Activated T-cell treated with anti-CD3 and anti-CD28 coated beads, Interleukin-2, amount 50 U/mL, for 24 hours (primary cell): Measurements from ENCODE around the gene GABRR2.

Source experiments
- DNase-seq: peaks from one replicate; pipeline ENCODE4 v3.0.0-alpha.2; 2020
- H3K27ac Mint-ChIP-seq: 2 replicates; pipeline ENCODE4 v1.8.0; 2020; ENCODE audit warnings: mild to moderate bottlenecking, mixed read lengths
- H3K27me3 Mint-ChIP-seq: 2 replicates; pipeline ENCODE4 v1.8.0; 2020; ENCODE audit warnings: mixed read lengths
- H3K36me3 Mint-ChIP-seq: 2 replicates; pipeline ENCODE4 v1.8.0; 2020; ENCODE audit warnings: low read depth, mixed read lengths
- H3K4me1 Mint-ChIP-seq: 2 replicates; pipeline ENCODE4 v1.8.0; 2020; ENCODE audit warnings: low read depth, mixed read lengths
- H3K4me3 Mint-ChIP-seq: 2 replicates; pipeline ENCODE4 v1.8.0; 2020; ENCODE audit warnings: mild to moderate bottlenecking, moderate library complexity, mixed read lengths
- H3K9me3 Mint-ChIP-seq: 2 replicates; pipeline ENCODE4 v1.8.0; 2020; ENCODE audit warnings: mixed read lengths

GABRR2 gene

DNA sequence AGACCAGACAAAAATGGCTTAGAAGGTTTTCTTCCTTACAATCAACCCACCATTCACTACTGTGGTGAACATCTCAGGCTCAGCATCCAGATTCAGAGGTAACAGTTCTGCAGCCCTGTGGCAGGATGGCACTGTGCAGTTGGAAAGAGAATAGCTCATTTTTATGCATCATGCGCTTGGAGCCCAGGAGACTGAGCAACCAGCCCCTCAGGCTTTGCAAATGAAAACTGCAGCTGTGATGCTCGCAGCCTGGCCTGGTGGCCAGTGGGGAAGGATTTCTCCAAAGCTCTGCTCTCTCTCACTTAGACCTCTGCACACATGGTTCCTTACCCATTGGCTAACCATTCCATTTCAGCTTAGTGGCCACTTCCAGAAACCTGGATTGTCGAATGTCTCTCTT, 45.8 kb downstream of the GABRR2 start:
- H3K4me1 Mint-ChIP-seq, result no peaks in the 10 kb centered on the region
- no peak overlapping the region for H3K27ac Mint-ChIP-seq
- H3K4me3 Mint-ChIP-seq, result no peak overlapping the region
- no peaks in the 10 kb centered on the region for H3K27me3 Mint-ChIP-seq
- DNase-seq, result no peak
- no peaks in the 10 kb centered on the region for H3K9me3 Mint-ChIP-seq
- no peaks in the 10 kb centered on the region for H3K36me3 Mint-ChIP-seq

DNA sequence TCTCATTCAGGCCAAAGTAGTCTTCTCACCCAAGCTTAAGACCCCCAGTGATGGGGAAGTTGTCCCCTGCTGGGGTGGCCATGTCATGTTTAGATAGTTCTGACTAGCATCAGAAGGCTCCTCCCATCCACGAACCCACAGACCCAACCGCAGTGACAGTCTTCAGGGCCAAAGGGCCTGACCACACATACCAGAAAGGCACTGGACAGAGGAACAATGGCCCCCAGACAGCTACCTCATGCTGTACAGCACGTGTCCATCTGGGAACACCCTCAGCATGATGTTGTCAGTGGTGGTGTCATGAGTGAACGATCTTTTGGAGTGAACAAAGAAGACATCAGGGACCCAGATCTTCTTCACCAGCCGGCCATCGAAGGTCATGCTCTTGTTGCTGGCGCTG, 46.3 kb downstream of the GABRR2 start:
- no peak for DNase-seq
- no peaks in the 10 kb centered on the region for H3K4me1 Mint-ChIP-seq
- H3K9me3 Mint-ChIP-seq, result no peaks in the 10 kb centered on the region
- H3K27me3 Mint-ChIP-seq, result no peaks in the 10 kb centered on the region
- H3K36me3 Mint-ChIP-seq, result no peaks in the 10 kb centered on the region
- H3K27ac Mint-ChIP-seq, result no peak overlapping the region
- no peak overlapping the region for H3K4me3 Mint-ChIP-seq

DNA sequence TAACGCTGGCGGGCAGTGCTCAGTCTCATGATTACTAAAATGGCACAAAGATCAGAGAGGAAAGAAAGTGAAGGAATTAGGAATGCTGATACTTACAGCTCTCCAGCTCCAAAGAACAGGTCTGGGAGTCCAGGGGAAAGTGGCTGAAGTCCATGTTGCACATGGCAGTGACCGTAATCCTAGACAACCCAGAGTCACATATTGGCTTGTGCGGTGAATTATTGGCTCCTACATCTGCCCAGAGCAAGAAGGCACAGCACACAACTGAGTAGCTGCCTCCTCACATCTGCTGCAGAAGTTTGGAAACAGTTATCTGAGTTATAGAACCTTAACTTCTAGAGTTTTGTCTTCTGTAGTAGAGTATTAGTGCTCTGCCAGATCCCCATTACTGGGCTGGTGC, 47.2 kb downstream of the GABRR2 start:
- no peaks in the 10 kb centered on the region for H3K27me3 Mint-ChIP-seq
- no peak overlapping the region for H3K4me3 Mint-ChIP-seq
- H3K36me3 Mint-ChIP-seq, result no peaks in the 10 kb centered on the region
- no peaks in the 10 kb centered on the region for H3K4me1 Mint-ChIP-seq
- no peaks in the 10 kb centered on the region for H3K9me3 Mint-ChIP-seq
- no peak for DNase-seq
- H3K27ac Mint-ChIP-seq, result no peak overlapping the region

DNA sequence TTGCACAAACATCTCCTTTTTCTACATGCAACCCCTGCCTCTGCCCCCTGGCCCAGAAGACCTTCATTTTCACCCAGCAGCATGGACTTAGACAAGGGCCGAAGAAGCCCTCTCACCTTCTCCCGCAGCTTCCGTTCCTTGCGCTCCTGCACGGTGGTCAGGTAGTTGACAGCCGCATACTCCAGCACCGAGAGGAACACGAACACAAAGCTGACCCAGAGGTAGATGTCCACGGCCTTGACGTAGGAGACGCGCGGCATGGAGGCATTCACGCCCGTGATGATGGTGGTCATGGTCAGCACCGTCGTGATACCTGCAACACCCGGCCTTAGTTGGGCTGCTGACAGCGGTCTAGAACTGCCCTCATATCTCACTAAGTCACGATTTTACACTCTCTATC, 50.8 kb downstream of the GABRR2 start:
- H3K4me3 Mint-ChIP-seq, result no peak overlapping the region
- H3K4me1 Mint-ChIP-seq, result peaks cover 3% of the 10 kb centered on the region
- DNase-seq, result no peak
- H3K27me3 Mint-ChIP-seq, result no peaks in the 10 kb centered on the region
- H3K36me3 Mint-ChIP-seq, result no peaks in the 10 kb centered on the region
- H3K27ac Mint-ChIP-seq, result no peak overlapping the region
- no peaks in the 10 kb centered on the region for H3K9me3 Mint-ChIP-seq

DNA sequence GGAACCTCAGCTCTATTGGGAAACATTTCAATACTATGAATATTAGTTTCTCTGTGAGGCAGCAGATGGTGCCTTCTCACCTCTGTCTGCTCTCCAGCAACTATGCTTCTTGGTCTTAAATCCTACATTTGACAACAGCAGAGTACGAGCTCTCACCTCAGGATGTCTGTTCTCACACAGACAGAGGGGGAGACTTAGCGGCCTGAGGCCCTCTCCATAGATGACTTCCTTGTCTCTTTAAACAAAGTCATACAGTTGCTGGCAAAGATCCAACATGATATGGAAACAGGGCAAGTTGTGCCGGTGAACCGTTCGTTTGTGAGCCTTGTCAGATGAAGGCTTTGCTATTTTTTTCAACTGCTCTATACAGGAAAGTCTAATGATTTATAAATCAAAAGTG, 54.3 kb downstream of the GABRR2 start:
- H3K4me3 Mint-ChIP-seq, result no peak overlapping the region
- H3K27ac Mint-ChIP-seq, result no peak overlapping the region
- H3K9me3 Mint-ChIP-seq, result no peaks in the 10 kb centered on the region
- no peaks in the 10 kb centered on the region for H3K36me3 Mint-ChIP-seq
- H3K4me1 Mint-ChIP-seq, result peaks cover 7% of the 10 kb centered on the region
- DNase-seq, result no peak
- no peaks in the 10 kb centered on the region for H3K27me3 Mint-ChIP-seq

DNA sequence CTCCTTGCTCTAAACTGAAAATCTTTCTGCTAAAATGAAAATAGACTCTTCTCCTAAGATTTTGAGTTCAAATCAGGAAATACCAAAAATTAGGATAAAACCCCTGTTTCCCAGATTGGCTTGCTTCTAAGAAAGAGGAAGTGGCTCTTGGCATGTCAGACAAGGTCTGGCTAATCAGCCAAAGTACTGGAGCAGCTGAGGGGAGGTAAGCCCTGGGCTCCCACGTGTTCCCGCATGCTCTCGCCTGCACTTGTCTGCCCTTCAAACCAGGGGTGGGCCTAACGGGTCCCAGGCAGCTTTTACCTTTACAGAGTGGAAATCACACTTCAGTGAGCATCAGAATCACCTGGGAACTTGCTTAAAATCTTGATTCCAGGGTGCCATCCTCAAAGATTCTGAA, 54.8 kb downstream of the GABRR2 start:
- Mint-ChIP-seq H3K4me3 (no peak overlapping the region), H3K9me3 (no peaks in the 10 kb centered on the region), H3K36me3 (no peaks in the 10 kb centered on the region), H3K27ac (no peak overlapping the region), H3K4me1 (peaks cover 7% of the 10 kb centered on the region), H3K27me3 (no peaks in the 10 kb centered on the region)
- no peak for DNase-seq

DNA sequence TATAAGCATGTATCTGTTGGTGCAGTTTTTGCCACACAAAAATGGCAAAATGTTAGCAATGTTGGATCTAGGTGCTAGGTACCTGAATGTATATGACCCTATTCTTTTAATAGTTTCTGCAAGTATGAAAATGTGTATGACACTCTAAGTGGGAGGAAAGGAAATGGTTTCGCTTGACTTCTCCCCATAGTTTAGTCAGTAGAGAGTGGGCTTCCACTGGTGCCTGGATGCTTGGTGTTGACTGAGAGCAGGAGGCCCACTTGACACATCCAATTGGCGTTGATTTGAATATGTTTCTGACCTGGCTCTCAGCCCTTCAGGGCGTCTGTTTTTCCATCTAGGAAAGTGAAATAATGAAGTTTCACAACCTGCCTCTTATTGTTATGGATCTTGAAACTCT, 56.2 kb downstream of the GABRR2 start:
- H3K36me3 Mint-ChIP-seq, result no peaks in the 10 kb centered on the region
- no peaks in the 10 kb centered on the region for H3K9me3 Mint-ChIP-seq
- no peak overlapping the region for H3K4me3 Mint-ChIP-seq
- H3K4me1 Mint-ChIP-seq, result peaks cover 7% of the 10 kb centered on the region
- no peaks in the 10 kb centered on the region for H3K27me3 Mint-ChIP-seq
- H3K27ac Mint-ChIP-seq, result no peak overlapping the region
- DNase-seq, result no peak

DNA sequence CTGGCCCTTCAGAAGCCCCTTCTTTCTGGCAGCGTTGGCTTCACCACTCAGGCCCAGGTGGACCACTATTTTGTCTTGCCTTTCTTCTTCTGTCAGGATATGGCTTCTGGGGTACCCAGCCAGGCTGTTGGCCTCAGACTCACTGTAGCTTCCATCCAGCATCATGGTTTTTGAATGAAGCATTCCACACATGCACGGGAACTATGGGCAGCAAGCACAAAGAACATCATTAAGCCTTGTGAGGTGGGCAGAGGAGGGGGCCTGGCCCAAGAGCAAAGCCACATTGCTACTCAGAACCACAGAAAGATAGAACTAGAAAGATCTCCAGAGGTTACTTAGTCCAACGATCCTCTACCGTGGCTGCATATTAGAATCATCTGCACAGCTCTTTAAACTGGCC, 57.3 kb downstream of the GABRR2 start:
- Mint-ChIP-seq H3K27me3 (no peaks in the 10 kb centered on the region), H3K4me3 (no peak overlapping the region)

DNA sequence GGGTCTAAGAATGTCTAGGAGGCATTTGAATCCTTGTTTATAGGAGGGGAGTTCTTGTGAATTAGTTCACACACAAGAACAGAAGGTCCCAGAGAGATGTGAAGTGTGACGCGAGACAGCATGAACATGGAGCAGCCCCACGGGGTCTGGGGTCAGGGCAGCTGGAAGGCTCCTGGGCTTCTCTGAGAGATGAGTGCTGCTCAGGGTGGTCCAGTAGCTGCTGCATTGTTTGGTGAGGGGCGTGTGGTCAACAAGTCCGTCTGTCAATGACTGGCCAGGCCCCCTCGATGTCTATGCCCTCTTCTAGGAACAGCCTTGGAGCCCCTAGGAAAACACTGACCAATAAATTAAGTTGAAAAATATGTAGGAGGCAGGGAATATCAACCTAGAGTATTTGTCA, 57.8 kb downstream of the GABRR2 start:
- Mint-ChIP-seq H3K27ac (no peak overlapping the region), H3K36me3 (no peaks in the 10 kb centered on the region), H3K9me3 (no peaks in the 10 kb centered on the region), H3K4me1 (peaks cover 7% of the 10 kb centered on the region), H3K4me3 (no peak overlapping the region), H3K27me3 (no peaks in the 10 kb centered on the region)
- DNase-seq, result no peak

More for the DNA sequence above, 57.3 kb downstream of the GABRR2 start:
- peaks cover 7% of the 10 kb centered on the region for H3K4me1 Mint-ChIP-seq
- H3K27ac Mint-ChIP-seq, result no peak overlapping the region
- no peak for DNase-seq
- no peaks in the 10 kb centered on the region for H3K36me3 Mint-ChIP-seq
- no peaks in the 10 kb centered on the region for H3K9me3 Mint-ChIP-seq

DNA sequence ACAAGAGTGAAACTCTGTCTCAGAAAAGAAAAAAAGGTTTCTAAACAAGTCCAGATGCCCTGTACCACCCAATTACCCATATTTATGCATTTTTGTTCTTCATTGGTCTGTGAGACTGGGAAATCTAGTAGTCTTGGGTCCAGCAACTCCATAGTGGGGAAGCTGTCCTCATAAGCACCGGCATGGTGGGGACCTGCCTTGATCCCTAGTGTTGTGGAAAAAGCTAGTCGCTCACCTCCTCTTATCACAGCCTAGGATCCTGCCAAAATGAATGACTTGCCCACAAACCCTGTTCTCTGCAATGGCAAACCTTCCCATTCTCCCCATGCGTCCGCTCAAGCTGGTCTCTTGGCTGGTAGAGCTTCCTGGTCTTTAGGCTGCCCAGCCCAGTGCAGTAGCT, 59.7 kb downstream of the GABRR2 start:
- H3K36me3 Mint-ChIP-seq, result no peaks in the 10 kb centered on the region
- no peaks in the 10 kb centered on the region for H3K9me3 Mint-ChIP-seq
- H3K4me3 Mint-ChIP-seq, result no peak overlapping the region
- no peak overlapping the region for H3K27ac Mint-ChIP-seq
- no peaks in the 10 kb centered on the region for H3K27me3 Mint-ChIP-seq
- DNase-seq, result no peak
- H3K4me1 Mint-ChIP-seq, result peaks cover 4% of the 10 kb centered on the region

DNA sequence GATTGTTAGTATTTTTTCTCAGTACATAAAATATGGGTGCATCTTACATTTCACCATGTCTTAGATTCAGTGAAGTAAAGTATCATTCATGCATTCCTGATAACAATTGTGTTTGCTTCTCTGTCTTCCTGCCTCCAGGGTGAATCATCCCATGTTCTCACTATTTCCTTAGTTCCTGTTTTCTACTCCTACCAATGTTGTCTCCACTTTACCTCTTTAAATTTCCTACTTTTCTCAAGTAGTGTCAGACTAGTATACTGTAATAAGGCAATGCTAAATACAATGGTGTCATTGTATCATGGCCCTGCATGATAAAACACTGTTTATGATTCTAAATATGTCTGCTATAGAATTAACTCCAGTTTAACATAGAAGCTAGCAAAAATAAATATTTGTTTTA, 60.5 kb downstream of the GABRR2 start:
- no peak for DNase-seq
- Mint-ChIP-seq H3K27ac (no peak overlapping the region), H3K9me3 (no peaks in the 10 kb centered on the region), H3K27me3 (no peaks in the 10 kb centered on the region), H3K4me3 (no peak overlapping the region), H3K4me1 (peaks cover 4% of the 10 kb centered on the region), H3K36me3 (no peaks in the 10 kb centered on the region)

DNA sequence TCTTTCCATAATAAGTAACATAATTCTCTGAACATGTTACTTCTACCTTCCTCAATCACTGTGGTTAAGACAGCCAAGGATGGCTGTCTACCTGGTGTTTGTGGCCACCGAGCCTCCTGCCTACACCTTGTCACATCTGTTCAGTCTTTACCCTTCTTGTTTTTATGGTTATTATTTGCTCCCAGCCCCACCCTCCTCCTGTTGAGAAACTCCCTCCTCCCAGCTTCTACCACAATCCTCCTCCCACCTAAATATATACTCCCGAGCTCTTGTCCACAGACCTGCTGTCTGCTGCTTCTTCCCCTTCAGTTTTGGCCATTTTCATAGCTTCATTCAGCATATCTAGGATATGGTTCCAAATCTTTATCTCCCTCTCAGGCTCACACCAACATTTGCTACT, 62.2 kb downstream of the GABRR2 start:
- no peak overlapping the region for H3K27ac Mint-ChIP-seq
- H3K36me3 Mint-ChIP-seq, result no peaks in the 10 kb centered on the region
- H3K9me3 Mint-ChIP-seq, result no peaks in the 10 kb centered on the region
- no peaks in the 10 kb centered on the region for H3K27me3 Mint-ChIP-seq
- H3K4me1 Mint-ChIP-seq, result no peaks in the 10 kb centered on the region
- H3K4me3 Mint-ChIP-seq, result no peak overlapping the region
- DNase-seq, result no peak

DNA sequence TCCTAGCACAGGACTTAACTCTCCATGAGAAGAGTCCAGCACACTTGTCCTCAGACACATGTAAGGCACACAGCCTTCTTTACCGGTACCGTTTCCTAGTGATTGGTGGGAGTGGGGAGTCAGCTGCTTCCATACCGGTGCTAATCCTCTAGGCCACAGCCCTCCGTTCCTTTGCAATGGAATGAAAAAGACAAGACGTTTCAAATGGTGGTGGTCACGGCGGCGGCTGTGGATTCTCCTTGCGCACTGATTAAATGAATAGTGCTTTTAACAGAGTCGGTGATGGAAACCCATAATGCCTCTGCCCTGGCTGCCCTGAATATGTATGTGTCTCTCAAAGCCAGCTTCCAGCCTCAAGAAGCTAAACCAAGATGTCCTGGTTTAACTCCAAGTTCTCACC, 63.1 kb downstream of the GABRR2 start:
- H3K27ac Mint-ChIP-seq, result no peak overlapping the region
- no peak for DNase-seq
- no peak overlapping the region for H3K4me3 Mint-ChIP-seq
- no peaks in the 10 kb centered on the region for H3K4me1 Mint-ChIP-seq
- H3K27me3 Mint-ChIP-seq, result no peaks in the 10 kb centered on the region
- H3K9me3 Mint-ChIP-seq, result no peaks in the 10 kb centered on the region
- H3K36me3 Mint-ChIP-seq, result no peaks in the 10 kb centered on the region

DNA sequence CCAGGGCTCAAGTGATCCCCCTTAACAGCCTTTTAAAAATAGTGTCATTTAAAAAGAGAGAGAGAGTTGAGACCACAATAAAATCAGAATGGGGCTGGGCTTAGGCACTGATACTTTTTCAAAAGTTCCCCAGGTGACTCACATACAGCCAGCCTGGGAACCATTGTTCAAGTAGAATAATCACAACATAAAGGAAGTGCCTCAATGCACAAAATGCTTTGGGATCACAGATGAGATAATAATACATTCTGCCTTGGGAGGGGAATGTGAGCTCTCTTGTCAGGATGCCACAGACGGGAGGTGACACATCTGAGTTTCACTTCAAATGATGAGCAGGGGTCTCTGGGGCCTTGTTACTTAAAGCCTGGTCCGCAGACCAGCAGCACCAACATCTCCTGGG, 63.9 kb downstream of the GABRR2 start:
- H3K4me1 Mint-ChIP-seq, result no peaks in the 10 kb centered on the region

DNA sequence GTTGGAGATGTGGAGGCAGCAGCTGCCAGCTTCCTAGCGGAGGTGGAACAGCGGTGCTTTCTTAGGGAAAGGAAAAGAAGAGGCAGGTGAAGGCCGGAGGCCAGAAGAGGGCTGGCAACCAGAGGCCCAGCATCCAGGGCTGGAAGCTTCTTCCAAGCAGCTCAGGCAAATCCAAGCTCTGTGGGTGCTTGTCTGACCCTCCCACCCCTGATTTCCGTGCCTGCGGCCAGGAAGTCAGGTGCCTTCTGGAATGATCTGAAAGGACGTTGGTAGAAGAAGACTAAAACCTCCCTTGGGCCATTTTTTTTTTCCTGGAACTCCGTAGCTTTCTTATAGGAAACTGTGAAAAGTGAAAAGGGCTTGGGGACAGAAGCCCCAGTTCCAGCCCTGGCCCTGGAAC, 64.9 kb downstream of the GABRR2 start:
- Mint-ChIP-seq H3K9me3 (no peaks in the 10 kb centered on the region), H3K36me3 (no peaks in the 10 kb centered on the region), H3K27me3 (peaks cover 4% of the 10 kb centered on the region), H3K4me3 (no peak overlapping the region), H3K27ac (no peak overlapping the region), H3K4me1 (no peaks in the 10 kb centered on the region)
- DNase-seq, result no peak

More for the DNA sequence above, 63.9 kb downstream of the GABRR2 start:
- no peaks in the 10 kb centered on the region for H3K9me3 Mint-ChIP-seq
- H3K27ac Mint-ChIP-seq, result no peak overlapping the region
- no peak for DNase-seq
- H3K36me3 Mint-ChIP-seq, result no peaks in the 10 kb centered on the region
- H3K4me3 Mint-ChIP-seq, result no peak overlapping the region
- no peaks in the 10 kb centered on the region for H3K27me3 Mint-ChIP-seq

DNA sequence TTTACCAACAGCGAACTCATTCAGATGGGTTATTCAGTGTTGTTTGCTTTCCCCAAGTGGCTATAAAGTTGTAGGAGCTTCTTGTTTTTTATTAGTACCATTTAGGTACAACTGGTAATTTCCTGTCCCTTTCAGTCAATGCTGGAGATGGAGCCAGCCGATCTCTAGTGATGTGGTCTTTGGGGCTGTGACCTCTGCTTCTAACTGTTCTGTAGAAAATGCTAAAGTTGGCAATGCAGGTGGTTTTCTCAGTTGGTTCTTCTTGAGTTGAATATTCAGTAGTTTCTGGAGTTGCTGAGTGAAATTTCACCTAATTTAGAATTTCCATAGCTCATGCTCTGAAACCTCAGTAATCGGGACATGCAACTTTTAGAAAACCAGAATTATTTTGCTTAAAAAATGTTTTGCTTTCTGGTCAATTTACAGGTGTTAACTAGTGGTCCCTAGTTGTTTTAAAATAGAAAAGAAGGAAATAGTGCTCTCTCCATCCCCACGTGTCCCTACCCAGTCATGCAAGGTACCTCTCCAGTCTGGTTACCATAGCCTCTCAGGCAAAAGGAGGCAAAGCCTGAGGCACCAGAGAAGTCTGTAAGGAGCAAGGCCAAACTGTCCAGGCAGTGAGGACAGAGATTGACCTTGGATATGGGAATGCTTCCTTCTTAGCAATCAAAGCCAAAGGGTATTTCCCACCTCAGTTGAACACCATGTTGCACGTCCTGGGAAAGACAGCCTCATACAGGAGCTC, 70.7 kb downstream of the GABRR2 start:
- H3K4me3 Mint-ChIP-seq, result no peak overlapping the region
- no peaks in the 10 kb centered on the region for H3K9me3 Mint-ChIP-seq
- no peaks in the 10 kb centered on the region for H3K36me3 Mint-ChIP-seq
- no peak for DNase-seq
- peaks cover 14% of the 10 kb centered on the region for H3K4me1 Mint-ChIP-seq
- H3K27me3 Mint-ChIP-seq, result peaks cover 4% of the 10 kb centered on the region
- H3K27ac Mint-ChIP-seq, result no peak overlapping the region
